OCI-LY3 (cell line): ENCODE data around the gene HOMEZ.

Experiments
- CTCF ChIP-seq: fragments of 200-600, 300-600 bp; sonication (generic); IDR thresholded peaks from 2 replicates; pipeline ENCODE4 v1.5.1; 2014; ENCODE audit warnings: antibody characterized with exemption, low read length, low read depth
- EZH2phosphoT487 ChIP-seq: fragments of 200-600 bp; shearing (Covaris generic); IDR thresholded peaks from 2 replicates; pipeline ENCODE4 v1.6.1; 2018; ENCODE audit warnings: antibody characterized with exemption, mixed run types, low read depth

DNA sequence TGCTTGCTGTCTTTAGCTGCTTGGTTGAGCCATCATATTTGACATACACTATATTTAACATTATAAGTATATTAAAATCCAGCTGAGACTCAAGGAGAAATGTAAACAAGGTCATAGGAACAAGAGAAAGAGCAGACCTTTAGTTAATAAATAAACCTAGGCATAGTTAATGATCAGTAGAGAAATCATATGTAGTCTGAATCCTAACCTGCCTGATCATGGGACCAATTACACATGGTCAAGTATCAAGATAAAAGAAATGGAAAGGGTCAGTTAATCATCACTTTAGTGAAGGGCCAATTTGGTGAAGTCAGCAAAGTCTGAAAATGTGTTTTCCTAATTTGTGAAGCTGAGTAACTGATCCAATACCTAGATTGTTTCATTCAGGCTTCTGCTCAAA, 40.6 kb downstream of the HOMEZ start:
- no peak for TF ChIP-seq CTCF
- TF ChIP-seq EZH2phosphoT487: no peak
